Measurements from ENCODE around the gene BABAM2.

The BABAM2 gene

DNA sequence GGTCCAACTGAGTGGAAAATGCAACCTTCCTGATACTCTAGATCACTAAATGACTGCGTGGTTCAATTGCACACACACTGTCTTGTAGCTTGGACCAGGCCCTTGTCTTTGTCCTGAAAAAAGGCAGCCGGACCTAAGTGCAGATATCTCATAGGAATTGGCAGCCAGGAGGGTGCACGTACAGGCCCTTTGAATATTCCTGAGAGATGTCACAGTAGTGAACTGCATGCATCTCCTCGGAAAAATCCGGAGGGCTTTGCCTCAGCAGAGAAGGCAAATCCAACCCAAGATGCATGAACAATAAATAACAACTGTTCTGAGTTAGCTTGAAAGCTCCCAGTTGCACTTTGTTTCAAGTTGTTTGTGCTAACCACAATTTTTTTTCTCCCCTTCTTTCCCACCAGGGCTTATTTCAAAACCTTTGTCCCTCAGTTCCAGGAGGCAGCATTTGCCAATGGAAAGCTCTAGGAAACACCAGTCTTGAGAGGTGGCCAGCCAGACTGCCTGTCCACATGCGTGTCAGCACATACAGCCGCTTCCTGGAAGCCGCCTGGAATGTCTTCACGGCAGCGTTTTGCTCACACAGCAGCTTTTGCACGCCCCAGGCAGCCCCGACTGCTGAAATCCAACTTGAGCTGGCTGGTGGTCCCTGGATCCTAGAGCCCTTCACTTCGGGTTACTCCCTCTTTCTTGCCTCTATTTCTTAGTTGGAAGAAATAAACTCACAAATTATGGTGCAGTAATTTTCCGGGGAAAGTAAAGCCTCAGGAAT is 447.7 kb downstream of the BABAM2 start:
- no peak for DNase-seq

DNA sequence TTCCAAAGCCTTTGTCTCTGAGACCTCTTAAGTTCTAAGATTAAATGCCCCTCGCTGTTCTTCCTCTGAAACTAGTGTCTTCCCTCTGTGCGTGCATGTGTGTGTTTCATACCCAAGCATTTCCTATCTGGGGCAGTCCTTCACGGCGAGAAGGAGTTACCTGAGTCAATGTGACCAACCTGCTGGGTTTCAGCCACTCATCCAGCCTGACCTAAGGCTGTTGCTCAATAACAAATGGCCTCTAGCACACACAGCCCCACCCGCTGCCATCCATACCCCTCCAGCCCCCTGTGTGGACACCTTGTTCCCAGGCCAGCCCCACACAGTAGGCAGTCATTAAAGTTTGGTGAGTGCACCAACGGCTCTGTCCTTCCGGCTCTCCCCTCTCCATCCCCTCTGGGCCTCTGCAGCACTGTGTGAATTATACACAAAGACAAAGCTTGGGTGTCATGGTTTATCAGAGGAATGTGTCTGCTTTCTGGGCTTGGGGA is 448.3 kb downstream of the BABAM2 start:
- DNase-seq: no peak

DNA sequence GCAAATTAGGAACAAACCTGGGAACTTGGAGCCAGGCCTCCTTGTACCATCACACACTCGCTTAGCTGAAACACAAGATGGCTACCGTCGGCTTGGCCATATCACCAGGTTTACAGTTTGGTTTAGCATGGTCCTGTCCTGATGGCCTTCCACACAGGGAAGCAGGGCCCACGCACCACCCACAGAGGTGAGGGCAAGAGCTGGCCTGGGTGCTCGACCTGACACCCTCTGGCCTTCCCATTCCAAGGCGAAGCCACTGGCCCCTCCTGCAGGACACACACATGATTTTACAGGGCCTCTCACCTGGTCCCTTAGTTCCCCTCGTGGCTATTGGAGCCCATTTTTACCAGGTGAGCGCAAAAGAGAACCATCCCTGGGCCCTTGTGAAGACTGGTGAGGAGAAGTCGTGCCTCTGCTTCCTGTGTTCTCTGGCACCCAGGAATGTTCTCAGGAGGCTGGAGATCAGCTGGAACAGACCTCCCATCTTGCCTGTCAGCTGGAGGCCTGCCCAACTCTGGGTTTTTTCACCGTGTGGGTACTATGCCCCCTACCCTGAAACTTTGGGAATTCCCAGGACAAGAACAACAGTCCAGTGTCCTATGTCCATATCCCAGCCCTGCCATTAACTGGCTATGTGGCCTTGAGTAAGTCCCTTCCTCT is 449.1 kb downstream of the BABAM2 start:
- no peak for DNase-seq

DNA sequence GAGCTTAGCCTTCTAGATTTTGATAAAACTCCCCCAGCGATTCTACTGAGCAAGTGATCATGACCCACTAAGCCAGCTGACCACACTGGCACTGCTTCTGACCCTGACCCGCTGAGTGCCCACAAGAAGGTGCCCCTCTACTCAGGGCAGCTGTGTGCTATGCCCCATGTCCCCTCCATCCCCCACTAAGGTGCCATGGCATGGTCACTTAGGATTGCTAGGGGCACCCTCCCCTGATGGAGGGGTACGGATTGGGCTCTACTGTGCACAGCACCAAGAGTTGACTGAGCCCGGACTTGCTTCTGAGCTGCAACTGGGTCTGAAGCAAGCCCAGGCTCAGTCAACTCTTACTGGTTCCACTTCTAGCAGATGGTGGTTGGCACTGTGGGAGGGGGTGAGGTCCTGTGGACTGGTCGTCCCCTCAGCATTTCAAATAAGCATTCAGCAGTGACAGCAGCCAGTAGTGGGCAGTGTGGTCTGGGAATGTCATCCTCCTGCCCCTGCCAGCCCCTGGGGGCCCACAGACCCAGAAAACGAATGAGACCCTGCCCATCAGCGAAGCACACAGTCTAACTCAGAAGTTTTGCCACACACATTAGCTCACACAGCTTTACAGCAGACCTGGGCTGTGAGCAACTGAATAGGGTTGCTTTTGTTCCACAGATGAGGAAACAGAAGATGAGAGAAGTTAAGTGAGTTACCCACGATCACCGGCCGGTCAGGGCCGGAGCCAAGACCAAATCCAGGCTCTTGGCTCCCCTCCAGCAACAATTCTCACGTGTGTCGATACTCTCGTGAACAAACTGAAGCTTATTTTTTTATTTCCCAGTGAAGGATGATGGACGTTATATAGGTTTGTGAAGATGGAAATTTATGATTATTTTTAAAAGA is 450.0 kb downstream of the BABAM2 start:
- DNase-seq: no peak

DNA sequence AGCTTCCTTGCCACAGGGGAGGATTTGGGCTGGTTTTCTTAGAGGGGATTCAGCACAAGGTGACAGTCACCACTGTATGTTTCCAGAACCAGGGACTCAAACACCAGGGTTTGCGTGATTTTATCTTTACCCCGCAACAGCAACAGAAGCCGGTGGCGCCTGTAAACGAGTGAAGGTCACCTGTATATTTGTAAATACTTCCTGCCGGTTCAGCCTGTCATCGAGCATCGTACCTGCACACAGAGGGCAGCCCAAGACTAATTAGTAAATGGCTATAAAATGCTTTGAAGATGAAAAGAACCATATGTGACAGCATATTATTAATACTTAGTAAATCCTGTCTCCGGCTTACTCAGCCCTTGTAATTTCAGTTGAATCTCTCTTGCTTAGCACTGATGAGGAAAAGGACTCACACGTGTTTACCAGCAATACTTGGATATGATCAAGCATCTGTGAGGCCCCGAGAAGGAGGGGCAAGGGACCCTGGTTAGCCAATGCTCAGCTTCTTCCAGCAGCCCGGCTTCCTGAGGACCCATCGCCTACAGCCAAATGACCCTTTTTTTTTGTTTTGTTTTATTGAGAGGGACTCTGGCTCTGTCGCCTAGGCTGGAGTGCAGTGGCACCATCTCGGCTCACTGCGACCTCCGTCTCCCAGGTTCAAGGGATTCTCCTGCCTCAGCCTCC is 450.8 kb downstream of the BABAM2 start:
- DNase-seq: no peak

DNA sequence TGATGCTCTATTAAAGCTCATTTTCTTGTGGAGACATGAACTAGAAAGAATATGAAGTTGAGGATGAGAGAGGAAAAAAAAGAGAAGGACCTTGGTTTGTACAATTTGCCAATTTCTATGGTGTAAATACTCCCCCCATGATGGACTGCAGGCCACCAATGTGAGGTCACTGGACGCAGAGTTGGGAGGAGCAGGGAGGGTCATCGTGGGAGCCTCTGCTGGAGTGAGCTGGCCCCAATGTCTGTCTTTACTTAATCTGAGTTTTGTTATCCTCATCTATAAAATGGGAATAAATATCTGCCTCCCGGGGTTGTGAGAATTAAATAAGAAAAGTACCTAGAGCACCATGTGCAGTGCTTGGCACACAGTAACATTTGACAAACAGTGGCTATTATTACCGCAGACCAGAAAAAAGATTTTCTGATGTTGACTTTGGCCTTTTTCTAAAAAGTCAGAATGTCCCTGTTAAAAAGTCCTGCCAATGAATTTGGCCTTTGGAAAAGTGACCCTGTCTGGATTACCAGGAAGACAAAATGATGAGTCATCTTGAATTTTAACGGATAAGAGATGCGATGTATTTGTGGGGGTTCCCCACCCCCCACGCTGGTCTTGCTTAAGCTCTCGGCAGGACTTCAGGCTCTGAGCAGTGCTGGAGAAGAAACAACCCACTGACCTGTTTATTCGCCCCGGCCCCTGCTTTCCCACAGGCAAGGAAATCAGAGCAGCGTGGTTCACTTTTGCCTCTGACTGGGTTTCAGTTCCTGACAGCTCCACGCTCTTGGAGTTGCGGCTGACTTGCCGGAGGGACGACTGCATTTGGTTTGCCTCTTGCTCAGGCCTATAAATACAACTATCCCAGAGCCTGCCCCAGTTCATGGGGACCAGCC is 451.8 kb downstream of the BABAM2 start:
- DNase-seq: no peak

DNA sequence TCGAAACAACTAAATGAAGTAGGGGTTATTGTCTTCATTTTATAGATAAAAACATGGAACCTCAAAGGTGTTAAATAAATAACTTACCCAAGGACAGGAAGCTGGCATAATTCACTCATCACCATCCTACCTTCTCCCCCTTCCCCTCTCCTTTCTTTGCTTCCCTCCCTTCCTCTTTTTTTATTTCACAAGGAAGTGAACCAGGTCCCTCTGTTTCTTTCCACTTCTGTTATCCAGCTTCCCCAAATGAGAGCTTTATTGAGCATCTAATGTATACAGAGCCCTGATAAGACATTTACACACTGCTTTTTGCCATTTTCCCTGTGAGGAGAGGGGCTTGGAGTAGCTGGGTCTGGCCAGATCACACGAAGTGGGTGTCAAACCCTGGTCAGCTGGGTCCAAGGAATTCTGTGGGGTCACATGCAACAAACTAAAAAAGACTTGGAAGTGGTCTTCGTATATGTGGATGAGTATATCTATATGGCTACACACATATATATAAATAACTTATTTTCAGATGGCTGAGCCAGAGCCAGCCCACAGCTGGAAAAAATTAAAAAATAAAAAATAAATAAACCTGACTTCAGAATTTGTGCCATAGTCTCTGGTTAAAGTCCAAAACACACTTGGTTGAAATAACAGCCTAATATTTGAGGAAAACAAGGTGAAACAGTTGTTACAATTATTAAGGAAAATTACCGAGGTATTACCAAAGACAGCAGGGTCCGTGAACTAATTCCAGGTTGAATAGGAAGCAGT is 452.8 kb downstream of the BABAM2 start:
- no peak for DNase-seq

DNA sequence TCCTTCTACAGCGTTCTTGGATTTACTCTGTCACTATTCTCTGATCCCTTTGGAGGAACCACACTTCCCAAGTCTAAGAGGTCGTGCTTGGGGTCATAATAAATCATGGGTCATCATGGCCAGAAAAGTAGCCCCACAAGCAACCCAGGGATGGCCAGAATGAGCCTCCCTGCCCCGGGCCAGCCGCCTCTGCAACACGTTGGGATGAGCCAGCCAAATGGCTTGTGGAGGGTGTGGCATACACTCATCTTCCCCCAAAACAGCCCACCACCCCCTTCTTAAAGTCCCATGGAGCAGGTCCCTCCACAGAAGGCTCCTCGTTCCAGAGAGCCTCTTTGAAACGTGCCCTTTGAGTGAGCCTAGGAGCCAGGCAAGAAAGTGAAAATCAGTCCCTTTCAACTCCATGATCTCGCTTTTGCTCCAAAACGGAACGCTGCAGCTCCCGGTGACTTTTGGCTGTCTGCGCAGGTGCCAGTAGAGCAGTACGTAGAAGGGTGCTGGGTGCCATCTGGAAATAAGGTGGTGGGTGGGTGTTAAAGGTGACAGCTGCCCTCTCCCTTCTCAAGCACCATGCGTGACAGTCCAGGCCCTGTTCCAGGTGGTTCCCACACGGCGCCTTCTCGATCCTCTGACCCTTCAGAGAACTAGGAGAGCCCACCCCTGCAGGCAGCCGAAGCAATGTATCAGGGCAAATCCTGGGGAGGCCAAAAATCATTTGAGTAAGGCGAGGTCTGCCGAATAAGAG is 453.6 kb downstream of the BABAM2 start:
- DNase-seq: no peak

DNA sequence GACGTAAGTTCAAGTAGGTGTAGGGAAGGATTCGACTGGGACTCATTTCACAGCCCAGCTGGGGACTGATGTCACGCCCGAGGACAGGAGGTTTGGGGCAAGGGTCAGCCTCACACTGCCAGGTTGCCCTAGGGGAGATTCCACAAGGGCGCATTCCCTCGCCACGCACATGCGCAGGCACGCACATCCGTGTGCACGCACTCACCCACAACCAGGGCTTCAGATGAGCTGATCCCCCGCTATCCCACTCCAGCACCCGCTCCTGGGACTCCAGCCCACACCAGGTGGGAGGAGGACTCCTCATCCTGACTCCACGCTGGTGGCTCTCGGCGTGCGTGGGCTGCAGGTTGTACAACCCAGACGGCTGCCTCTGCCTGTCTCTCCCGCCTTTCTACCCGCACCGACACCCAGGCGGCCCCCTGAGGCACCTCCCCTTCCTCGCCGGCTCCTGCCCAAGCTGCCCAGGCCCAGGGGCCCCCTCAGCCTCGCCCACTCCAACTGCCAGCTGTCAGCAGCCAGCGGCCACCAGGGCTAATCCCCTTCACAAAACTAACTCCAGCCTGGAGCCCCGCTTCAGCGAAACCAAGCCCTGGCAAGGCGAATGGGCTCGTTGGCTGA is 454.3 kb downstream of the BABAM2 start:
- no peak for DNase-seq

DNA sequence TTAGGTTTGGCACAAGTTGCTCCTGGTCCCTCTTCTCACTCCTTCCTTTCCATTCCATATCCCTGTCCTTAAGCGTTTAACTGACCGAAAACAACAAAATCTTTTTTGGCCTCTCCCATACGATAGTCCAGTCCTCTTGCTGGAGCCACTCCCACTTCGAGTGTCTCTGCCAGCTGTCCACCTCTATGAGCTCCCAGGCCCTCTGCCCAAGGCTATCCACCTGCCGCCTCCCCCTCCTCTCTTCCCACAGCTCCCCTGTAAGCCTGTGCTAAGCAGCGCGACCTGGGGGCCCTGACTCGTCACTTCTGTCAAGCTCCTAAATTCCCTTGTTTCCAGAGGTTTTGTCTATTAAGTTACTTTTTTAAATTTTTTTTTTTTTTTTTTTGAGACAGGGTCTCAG is 455.1 kb downstream of the BABAM2 start:
- no peak for DNase-seq

DNA sequence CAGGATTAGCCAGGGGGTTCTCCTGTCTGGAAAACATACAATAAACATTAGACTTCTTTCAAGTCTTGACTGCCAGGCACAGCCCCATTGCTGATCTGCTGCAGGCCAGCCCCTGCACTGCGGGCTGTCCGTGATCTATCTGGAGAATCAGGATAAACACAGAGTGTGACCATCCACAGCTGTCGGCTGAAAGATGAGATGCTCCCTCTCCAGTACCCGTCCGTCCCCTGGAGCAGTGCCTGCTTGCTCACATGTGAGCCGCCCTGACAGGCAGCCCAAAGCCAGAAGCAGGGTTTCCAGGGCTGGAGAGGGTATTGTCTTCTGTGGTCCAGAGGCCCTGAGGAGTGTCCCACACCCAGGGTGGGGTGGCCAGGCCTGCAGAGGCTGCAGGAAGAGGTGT is 456.1 kb downstream of the BABAM2 start:
- no peak for DNase-seq

DNA sequence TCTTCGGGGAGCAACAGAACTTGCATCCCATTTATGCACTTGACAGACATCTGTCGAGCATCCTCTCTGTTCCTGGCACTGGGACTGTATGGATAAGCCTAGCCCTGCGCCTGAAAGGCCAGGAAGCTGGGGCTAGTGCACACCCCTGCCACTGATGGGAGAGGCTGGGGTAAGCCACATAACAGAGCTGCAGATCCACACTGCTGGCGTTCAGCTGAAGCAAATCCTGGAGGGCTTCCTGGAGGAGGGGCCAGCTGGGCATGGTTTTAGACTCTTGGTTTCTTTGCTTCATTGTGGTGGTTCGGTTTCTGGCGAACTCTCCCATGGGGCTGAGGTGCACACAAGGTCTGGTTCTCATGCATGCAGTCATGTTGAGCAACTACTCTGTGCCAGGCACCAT is 456.7 kb downstream of the BABAM2 start:
- no peak for DNase-seq

DNA sequence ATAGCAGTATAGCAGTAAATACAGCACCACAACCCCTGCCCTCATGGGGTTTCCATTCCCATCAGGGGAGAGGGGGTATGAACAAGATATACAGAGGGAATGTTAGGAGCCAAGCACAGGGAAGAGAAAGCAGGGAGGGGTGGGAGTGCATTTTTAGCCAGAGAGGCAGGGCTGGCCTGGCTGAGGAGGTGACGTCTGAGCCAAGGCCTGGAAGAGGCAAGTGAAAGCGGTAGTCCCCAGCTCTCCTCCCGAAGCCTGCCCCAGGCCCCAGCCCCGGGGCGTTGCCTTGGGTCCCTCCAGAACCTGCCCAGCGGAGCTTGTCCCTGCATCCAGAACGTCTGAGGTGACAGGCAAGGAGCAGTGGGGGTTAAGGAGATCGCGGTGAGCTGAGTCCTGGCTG is 457.1 kb downstream of the BABAM2 start:
- no peak for DNase-seq

DNA sequence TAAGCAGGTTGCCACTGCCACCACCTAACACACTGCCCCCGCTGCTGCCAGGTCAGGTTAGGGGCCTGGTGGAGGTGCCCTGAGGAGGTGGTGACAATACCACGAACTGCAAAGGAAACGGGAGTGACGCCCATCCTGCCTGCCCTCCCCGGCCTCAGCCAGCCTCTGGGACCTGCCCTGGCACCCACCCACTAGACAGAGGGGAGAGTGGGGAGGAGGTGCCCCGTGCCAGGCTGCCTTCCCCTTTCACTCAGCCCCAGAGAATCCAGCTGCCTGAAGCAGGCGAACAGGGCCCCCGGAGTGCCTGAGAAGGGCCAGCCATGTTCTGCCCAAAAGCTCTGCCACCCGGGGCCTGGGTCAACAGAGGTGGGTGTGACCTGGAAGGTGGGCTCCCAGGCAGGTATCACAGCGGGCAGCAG is 457.6 kb downstream of the BABAM2 start:
- peak; percentile 43 to 51 for DNase-seq

DNA sequence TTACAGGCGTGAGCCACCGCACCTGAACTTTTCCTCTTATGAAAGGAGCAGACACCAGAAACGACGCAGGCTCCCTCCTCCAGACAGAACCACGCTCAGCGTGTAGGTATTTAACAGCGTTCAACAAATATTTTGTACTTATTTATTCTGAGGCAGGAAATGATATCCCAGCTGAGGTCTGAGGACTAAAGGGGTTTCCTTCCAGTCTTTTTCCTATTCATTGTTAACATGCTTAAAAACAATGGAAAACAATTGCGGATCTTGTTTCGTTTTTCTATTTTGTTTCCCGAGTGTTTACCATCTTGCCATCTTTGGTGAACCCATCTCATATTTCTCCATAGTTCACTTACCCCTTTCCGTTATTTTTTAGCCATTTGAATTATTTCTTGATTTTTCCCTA is 458.4 kb downstream of the BABAM2 start:
- DNase-seq: no peak

DNA sequence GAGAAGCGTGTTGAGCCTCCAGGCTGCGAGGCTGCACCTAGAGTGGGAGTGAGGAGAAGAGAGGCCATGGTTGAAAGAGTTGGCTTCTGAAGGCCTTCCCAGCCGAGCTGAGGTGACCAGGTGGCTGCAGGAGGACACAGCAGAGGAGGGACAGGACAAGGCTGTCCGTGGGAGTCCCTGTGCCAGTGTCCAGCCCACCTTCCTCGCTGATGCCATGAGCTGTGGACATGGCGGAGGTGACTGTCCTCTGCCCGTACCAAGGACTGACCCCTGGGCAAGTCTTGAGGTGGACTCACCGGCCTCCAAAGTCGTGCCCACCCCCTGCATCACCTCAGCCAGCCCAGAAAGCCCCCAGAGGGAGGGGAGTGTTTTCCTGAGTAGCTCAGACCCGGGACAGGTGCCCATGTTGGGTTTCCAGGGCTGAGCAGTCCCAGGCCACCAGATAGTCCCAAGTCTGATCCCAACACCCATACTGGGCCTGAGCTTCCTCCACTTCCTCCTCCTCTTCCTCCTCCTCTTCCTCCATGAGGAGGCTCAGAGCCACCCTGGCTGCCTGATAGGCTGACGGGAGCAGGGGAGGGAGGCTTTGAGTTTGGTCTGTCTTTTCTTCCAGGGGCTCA is 459.1 kb downstream of the BABAM2 start:
- no peak for DNase-seq

DNA sequence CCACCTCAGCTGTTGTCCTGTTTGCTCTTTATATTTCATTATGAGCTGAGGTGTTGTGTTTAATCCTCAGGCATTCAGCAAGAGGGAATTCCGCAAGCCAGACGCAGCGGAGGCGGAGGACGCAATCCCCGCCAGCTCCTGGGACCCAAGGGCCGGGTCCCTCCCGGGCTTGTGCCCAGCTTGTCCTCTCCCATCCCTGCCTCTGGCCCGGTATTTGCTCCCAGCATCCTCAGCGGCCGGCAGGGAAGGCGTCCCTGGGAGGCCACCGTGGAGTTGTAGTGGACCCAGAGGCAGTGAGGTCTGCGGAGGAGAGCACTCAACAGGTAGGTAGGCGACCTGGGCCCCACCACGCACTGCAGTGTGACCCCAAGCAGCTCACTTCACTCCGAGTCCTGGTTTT is 459.7 kb downstream of the BABAM2 start:
- no peak for DNase-seq

DNA sequence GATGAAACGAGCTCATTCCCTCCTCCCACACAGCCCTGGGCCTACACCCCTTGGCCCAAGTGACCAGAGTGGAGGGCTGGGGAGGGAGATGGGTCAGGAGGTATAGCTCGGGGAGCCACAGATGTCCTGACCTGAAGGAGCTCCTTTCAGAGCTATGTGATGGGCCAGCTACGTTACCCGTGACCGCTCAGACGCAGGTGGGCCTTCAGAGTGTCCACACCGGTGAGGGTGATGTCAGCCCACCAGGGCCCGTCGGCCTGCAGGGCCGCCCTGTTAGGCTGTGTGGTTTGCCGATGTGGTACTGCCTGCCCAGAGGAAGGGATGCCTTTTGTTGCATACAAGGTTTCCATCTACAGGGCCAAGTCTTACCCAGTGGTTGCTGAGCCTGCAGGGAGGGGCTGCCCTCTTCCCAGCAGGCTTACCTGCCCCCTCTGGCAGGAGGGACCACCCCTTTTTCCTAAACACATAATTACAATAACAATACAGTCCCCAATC is 460.3 kb downstream of the BABAM2 start:
- no peak for DNase-seq

DNA sequence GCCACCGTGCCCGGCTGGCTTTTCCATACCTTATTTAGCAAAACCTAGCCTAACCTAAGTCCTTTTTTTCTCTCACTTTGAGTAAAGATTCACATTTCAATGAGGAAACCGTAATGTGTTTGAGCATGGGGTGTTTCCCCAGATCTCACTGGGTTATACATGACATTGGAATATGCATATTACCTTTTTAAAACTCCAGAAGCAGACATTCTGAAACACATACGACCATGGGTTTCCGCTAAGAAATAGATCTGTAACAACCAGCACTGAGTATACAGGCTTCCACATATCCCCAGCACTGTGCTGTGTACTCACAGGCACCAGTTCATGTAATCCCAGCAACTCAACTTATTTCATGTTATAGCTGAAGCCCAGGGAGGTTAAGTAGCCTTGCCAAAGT is 461.1 kb downstream of the BABAM2 start:
- no peak for DNase-seq

Data from stimulated activated CD4-positive, alpha-beta T cell treated with anti-CD3 and anti-CD28 coated beads, Interleukin-2, amount 100 ng/mL, for 24 hours (primary cell).